ENCODE measurements around the gene LCT.

Gene LCT

GRCh38 chr2:135826544-135826943, 10.4 kb downstream of the LCT start (continued):
- TF ChIP-seq ZFP3 (CRISPR knock-in tag; IDR thresholded peaks at IDR 0.05) = no peak
- TF ChIP-seq TOX (CRISPR knock-in tag; IDR thresholded peaks at IDR 0.05; ENCODE audit: borderline replicate concordance) = no peak
- TF ChIP-seq BACH2 (CRISPR knock-in tag; IDR thresholded peaks at IDR 0.05; ENCODE audit: borderline replicate concordance) = no peak
- no peak for TF ChIP-seq GLIS3 (CRISPR knock-in tag; IDR thresholded peaks at IDR 0.05)

DNA sequence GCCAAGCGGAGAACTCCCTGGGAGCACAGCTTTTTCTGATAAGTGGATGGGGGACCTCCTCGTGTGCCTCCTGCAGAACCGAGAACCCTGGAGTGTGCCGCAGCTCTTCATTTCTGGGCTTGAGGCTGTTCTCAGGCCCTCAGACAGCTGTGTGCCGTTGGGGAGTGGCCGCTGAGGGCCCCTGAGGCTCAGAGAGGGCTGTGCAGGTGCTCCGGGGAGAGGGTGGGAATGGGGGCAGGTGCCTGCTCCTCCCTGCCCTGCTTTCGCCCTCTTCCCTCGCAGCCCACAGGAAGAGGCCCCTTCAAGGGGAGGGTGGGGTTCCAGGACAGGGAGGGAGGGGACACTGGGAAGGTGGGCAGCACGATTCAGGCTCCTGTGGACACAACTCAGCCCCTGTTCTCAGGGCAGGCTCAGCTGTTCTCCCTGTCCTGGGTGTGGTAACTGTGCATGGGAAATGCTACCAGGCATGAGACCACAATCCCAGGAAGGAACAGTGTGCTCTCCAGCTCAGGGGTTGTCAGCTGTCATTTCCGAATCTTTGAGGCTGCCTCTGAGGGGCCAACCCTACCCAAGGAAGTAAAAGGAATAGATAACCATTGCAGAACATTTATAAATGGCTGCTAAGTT, 11.3 kb downstream of the LCT start:
- peak; percentile 31; the same call in 1 of the 3 replicates for ATAC-seq
- TF ChIP-seq ZFP30 (CRISPR knock-in tag; IDR thresholded peaks at IDR 0.05) = no peak
- TF ChIP-seq ZFP3 (CRISPR knock-in tag; IDR thresholded peaks at IDR 0.05) = no peak
- no peak for TF ChIP-seq ZC3H10 (CRISPR knock-in tag; IDR thresholded peaks at IDR 0.05)
- no peak for TF ChIP-seq ESRRG (CRISPR knock-in tag; IDR thresholded peaks at IDR 0.05)
- TF ChIP-seq ARNTL (CRISPR knock-in tag; IDR thresholded peaks at IDR 0.05; ENCODE audit: borderline replicate concordance, low read depth) = no peak
- TF ChIP-seq, protein P1, sequence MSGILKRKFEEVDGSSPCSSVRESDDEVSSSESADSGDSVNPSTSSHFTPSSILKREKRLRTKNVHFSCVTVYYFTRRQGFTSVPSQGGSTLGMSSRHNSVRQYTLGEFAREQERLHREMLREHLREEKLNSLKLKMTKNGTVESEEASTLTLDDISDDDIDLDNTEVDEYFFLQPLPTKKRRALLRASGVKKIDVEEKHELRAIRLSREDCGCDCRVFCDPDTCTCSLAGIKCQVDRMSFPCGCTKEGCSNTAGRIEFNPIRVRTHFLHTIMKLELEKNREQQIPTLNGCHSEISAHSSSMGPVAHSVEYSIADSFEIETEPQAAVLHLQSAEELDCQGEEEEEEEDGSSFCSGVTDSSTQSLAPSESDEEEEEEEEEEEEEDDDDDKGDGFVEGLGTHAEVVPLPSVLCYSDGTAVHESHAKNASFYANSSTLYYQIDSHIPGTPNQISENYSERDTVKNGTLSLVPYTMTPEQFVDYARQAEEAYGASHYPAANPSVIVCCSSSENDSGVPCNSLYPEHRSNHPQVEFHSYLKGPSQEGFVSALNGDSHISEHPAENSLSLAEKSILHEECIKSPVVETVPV (CRISPR knock-in tag; IDR thresholded peaks at IDR 0.05) = no peak
- no peak for TF ChIP-seq CREB5 (CRISPR knock-in tag; IDR thresholded peaks at IDR 0.05; ENCODE audit: low read depth)
- TF ChIP-seq ZNF8 (CRISPR knock-in tag; IDR thresholded peaks at IDR 0.05) = no peak
- TF ChIP-seq SNAI2 (CRISPR knock-in tag; IDR thresholded peaks at IDR 0.05) = no peak
- no peak for TF ChIP-seq ISL1 (CRISPR knock-in tag; IDR thresholded peaks at IDR 0.05)
- no peak for TF ChIP-seq OSR1 (CRISPR knock-in tag; IDR thresholded peaks at IDR 0.05)
- no peak for TF ChIP-seq TCF4 (CRISPR knock-in tag; IDR thresholded peaks at IDR 0.05; ENCODE audit: borderline replicate concordance)
- no peak for TF ChIP-seq ZNF565 (CRISPR knock-in tag; conservative IDR thresholded peaks at IDR 0.05; ENCODE audit: low read depth)
- no peak for TF ChIP-seq ZNF70 (CRISPR knock-in tag; IDR thresholded peaks at IDR 0.05)
- TF ChIP-seq CSDC2 (CRISPR knock-in tag; IDR thresholded peaks at IDR 0.05) = no peak
- no peak for TF ChIP-seq GLIS3 (CRISPR knock-in tag; IDR thresholded peaks at IDR 0.05)
- TF ChIP-seq PATZ1 (CRISPR knock-in tag; IDR thresholded peaks at IDR 0.05; ENCODE audit: borderline replicate concordance) = no peak
- TF ChIP-seq TOX (CRISPR knock-in tag; IDR thresholded peaks at IDR 0.05; ENCODE audit: borderline replicate concordance) = no peak

DNA sequence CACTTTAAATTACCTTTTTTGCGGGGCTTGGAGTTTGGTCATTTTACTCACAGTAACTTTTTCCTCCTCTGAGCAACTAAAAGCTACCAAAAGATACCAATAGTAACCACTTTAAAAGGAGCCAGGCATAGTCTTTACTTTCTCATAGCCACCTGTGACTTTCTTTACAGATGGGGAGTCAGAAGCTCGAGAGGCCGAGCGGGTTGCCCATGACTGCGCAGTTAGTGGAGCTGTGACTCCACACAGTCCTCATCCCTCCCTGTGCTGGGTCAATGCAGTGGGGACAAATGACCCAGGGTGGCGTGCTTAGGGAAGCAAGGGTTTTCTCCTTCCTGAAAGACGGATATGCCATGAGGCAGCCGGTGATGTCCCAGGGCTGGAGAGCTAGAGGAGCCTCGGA, 11.9 kb downstream of the LCT start:
- 0 out of 3 replicates have a peak, but pooled peaks have one; percentile 16 for ATAC-seq
- TF ChIP-seq GLIS3 (CRISPR knock-in tag; IDR thresholded peaks at IDR 0.05) = no peak
- TF ChIP-seq TCF4 (CRISPR knock-in tag; IDR thresholded peaks at IDR 0.05; ENCODE audit: borderline replicate concordance) = no peak
- TF ChIP-seq TOX (CRISPR knock-in tag; IDR thresholded peaks at IDR 0.05; ENCODE audit: borderline replicate concordance) = no peak
- no peak for TF ChIP-seq SNAI2 (CRISPR knock-in tag; IDR thresholded peaks at IDR 0.05)
- TF ChIP-seq OSR1 (CRISPR knock-in tag; IDR thresholded peaks at IDR 0.05) = no peak
- TF ChIP-seq ZNF70 (CRISPR knock-in tag; IDR thresholded peaks at IDR 0.05) = no peak
- no peak for TF ChIP-seq BACH2 (CRISPR knock-in tag; IDR thresholded peaks at IDR 0.05; ENCODE audit: borderline replicate concordance)
- TF ChIP-seq ZC3H10 (CRISPR knock-in tag; IDR thresholded peaks at IDR 0.05) = no peak
- TF ChIP-seq ZFP3 (CRISPR knock-in tag; IDR thresholded peaks at IDR 0.05) = no peak
- no peak for TF ChIP-seq CSDC2 (CRISPR knock-in tag; IDR thresholded peaks at IDR 0.05)
- TF ChIP-seq, protein P1 (CRISPR knock-in tag; IDR thresholded peaks at IDR 0.05) = no peak
- no peak for TF ChIP-seq PPARA (CRISPR knock-in tag; IDR thresholded peaks at IDR 0.05; ENCODE audit: borderline replicate concordance)
- TF ChIP-seq ESRRG (CRISPR knock-in tag; IDR thresholded peaks at IDR 0.05) = no peak
- no peak for TF ChIP-seq ZNF565 (CRISPR knock-in tag; conservative IDR thresholded peaks at IDR 0.05; ENCODE audit: low read depth)

DNA sequence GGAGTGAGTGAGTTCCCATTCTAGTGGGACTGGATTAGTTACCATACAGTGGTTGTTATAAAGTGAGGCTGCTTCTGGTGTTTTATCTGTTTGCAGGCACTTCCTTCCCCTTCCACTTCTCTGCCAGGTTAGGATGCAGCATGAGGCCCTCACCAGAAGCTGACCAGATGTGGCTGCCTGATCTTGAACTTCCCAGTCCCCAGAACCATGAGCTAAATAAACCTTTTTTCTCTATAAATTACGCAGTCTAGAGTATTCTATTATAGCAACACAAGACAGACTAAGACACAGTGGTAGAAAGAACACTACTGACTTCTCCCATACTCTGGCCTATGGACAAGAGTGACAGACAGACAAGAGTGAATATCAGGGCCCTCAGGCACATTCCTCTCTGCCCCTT, 14.1 kb downstream of the LCT start:
- TF ChIP-seq ZNF565 (CRISPR knock-in tag; conservative IDR thresholded peaks at IDR 0.05; ENCODE audit: low read depth) (no peak), PPARA (CRISPR knock-in tag; IDR thresholded peaks at IDR 0.05; ENCODE audit: borderline replicate concordance) (no peak), ZC3H10 (CRISPR knock-in tag; IDR thresholded peaks at IDR 0.05) (no peak), TOX (CRISPR knock-in tag; IDR thresholded peaks at IDR 0.05; ENCODE audit: borderline replicate concordance) (no peak), PATZ1 (CRISPR knock-in tag; IDR thresholded peaks at IDR 0.05; ENCODE audit: borderline replicate concordance) (no peak)
- TF ChIP-seq, protein P1 (CRISPR knock-in tag; IDR thresholded peaks at IDR 0.05) = no peak
- no peak for ATAC-seq
